Measurements from ENCODE around the gene CRB1. TPM values are rescaled to one million over a fixed set of nuclear protein-coding genes. Genes with fewer than 3 reads are reported as not detected.

Gene CRB1
- total and polyA plus RNA-seq, 9 of the 15 experiments (the other 6 are each of a cell fraction or from before 2014, with no cell fraction given), result 0.04 to 0.10 TPM; not detected in 7

GRCh38 chr1:197302775-197303174 is 34.7 kb downstream of the CRB1 start:
- ATAC-seq, result no peak
- no peak for DNase-seq (ENCODE audit: extremely low read depth in 1 of 4, low spot score in 3 of 4)
- Histone ChIP-seq H3K27ac (ENCODE audit: extremely low read depth, low read depth, low read length) (no peak overlapping the region), H3K4me3 (no peak overlapping the region), H4K20me1 (replicated peaks; ENCODE audit: control insufficient read depth, insufficient read depth, low read length) (no peaks in the 10 kb centered on the region), H3K9me1 (ENCODE audit: control insufficient read depth, insufficient read depth, low read length) (no peaks in the 10 kb centered on the region), H3K9me3 (replicated peaks; ENCODE audit: control insufficient read depth, insufficient read depth, low read depth, low read length) (no peaks in the 10 kb centered on the region), H3K9ac (ENCODE audit: insufficient read depth in 1 of 2, low read depth in 2 of 2, low read length in 2 of 2) (no peak overlapping the region), H2AFZ (ENCODE audit: low read depth, low read length) (no peak overlapping the region), H3K27me3 (ENCODE audit: control insufficient read depth in 2 of 2, insufficient read depth in 2 of 2, low read length in 2 of 2) (no peaks in the 10 kb centered on the region), H3K4me2 (ENCODE audit: insufficient read depth, low read length) (no peak overlapping the region), H3K79me2 (ENCODE audit: control insufficient read depth, insufficient read depth, low read length) (no peaks in the 10 kb centered on the region), H3K36me3 (ENCODE audit: control insufficient read depth, insufficient read depth, low read length) (no peaks in the 10 kb centered on the region), H3K4me1 (replicated peaks in 1 of 2; ENCODE audit: control insufficient read depth in 2 of 2, insufficient read depth in 2 of 2, low read length in 2 of 2) (no peaks in the 10 kb centered on the region)
- ChIA-PET CTCF (ENCODE audit: low intra/inter-chr PET ratio) (no interaction called here), POLR2A (no interaction called here)
- BruUV-seq (replicated peaks), result no TSS peak
- FAIRE-seq, result no peak
- TF ChIP-seq ZNF165 (CRISPR knock-in tag; IDR thresholded peaks at IDR 0.05; ENCODE audit: borderline replicate concordance) (no peak), TRIM28 (IDR thresholded peaks at IDR 0.05) (no peak), ZNF655 (CRISPR knock-in tag; IDR thresholded peaks at IDR 0.05) (no peak), STAT6 (CRISPR knock-in tag; IDR thresholded peaks at IDR 0.05) (no peak), TCF7L2 (IDR thresholded peaks at IDR 0.05; ENCODE audit: low read depth, low read length) (no peak), CBX3 (IDR thresholded peaks at IDR 0.05; ENCODE audit: borderline replicate concordance in 1 of 2, low read length in 2 of 2) (no peak), SMAD2 (IDR thresholded peaks at IDR 0.05; ENCODE audit: low read depth, low read length) (no peak), MITF (IDR thresholded peaks at IDR 0.05) (no peak), KHSRP (IDR thresholded peaks at IDR 0.05) (no peak)
- intact Hi-C loops (cut with micrococcal nuclease) (no loop called here), in situ Hi-C loops (cut with MboI) (no loop called here)
